Caco-2 (cell line): ENCODE measurements around the gene PTGDR. TPM values are rescaled to one million over a fixed set of nuclear protein-coding genes. Genes with fewer than 3 reads are reported as not detected.

Experiments used
- BruUV-seq: library from RNA; stranded (reverse); fragments of 400-500 nt; replicated peaks from 2 replicates; lab custom pipeline; 2021; lab: Mats Ljungman, UMichigan
- CTCF ChIA-PET: fragments of 300-600 bp; sonication (Branson Sonifier 250); formaldehyde crosslinking; loops from one replicate; lab custom pipeline; 2022; ENCODE audit warnings: antibody characterized with exemption; lab: Charles Lee
- POLR2A ChIA-PET: fragments of 300-600 bp; sonication (Branson Sonifier 250); formaldehyde crosslinking; loops from one replicate; lab custom pipeline; 2022; ENCODE audit warnings: antibody characterized with exemption; lab: Charles Lee
- DNase-seq, 2 experiments: peaks; one replicate each; pipeline versions ENCODE4 v3.0.0 to v3.0.0-alpha.2; 2020 to 2022
- H3K27me3 ChIP-seq: replicated peaks from 2 replicates; pipeline ENCODE4 v1.6.0; 2011; ENCODE audit warnings: low read length; ENCODE audit not compliant: control insufficient read depth, insufficient read depth
- H3K36me3 ChIP-seq: 2 replicates; pipeline ENCODE4 v1.5.1; 2011; ENCODE audit warnings: low read length; ENCODE audit not compliant: control insufficient read depth, insufficient read depth
- H3K4me1 ChIP-seq: fragments of 250-450 bp; sonication (Bioruptor Pico); 2 replicates; pipeline ENCODE4 v1.5.1; 2020; ENCODE audit warnings: mild to moderate bottlenecking
- H3K4me3 ChIP-seq: 2 replicates; pipeline ENCODE4 v1.5.1; 2011; ENCODE audit warnings: low read depth, mild to moderate bottlenecking, control low read depth, low read length
- H3K9me3 ChIP-seq: fragments of 250-450 bp; sonication (Bioruptor Pico); 2 replicates; pipeline ENCODE4 v1.5.1; 2020; ENCODE audit warnings: mild to moderate bottlenecking, moderate library complexity
- H3K27ac Mint-ChIP-seq: one replicate; pipeline ENCODE4 v1.8.0; 2022; ENCODE audit warnings: mixed read lengths; ENCODE audit not compliant: unreplicated experiment
- H3K27me3 Mint-ChIP-seq: one replicate; pipeline ENCODE4 v1.8.0; 2022; ENCODE audit warnings: mixed read lengths; ENCODE audit not compliant: insufficient read depth, unreplicated experiment
- H3K36me3 Mint-ChIP-seq: one replicate; pipeline ENCODE4 v1.8.0; 2022; ENCODE audit warnings: mild to moderate bottlenecking, mixed read lengths; ENCODE audit not compliant: insufficient read depth, unreplicated experiment
- H3K4me1 Mint-ChIP-seq: one replicate; pipeline ENCODE4 v1.8.0; 2022; ENCODE audit warnings: low read depth, mixed read lengths; ENCODE audit not compliant: unreplicated experiment
- H3K4me3 Mint-ChIP-seq: one replicate; pipeline ENCODE4 v1.8.0; 2022; ENCODE audit warnings: mild to moderate bottlenecking, moderate library complexity, mixed read lengths; ENCODE audit not compliant: unreplicated experiment
- H3K9me3 Mint-ChIP-seq: one replicate; pipeline ENCODE4 v1.8.0; 2022; ENCODE audit warnings: mixed read lengths; ENCODE audit not compliant: unreplicated experiment
- CTCF ChIP-seq, 2 experiments: fragments of 200-600 bp in 1 of 2; IDR thresholded peaks; 1 replicate in 1 of 2; 2 replicates in 1 of 2; pipeline versions ENCODE4 v1.5.1 to v1.8.0; 2011 to 2022; ENCODE audit warnings: antibody characterized with exemption in 1 of 2, control low read depth in 1 of 2, inconsistent platforms in 1 of 2, low read depth in 1 of 2, low read length in 1 of 2, mild to moderate bottlenecking in 1 of 2, moderate library complexity in 1 of 2; ENCODE audit not compliant: insufficient read depth in 1 of 2, severe bottlenecking in 1 of 2, unreplicated experiment in 1 of 2
- intact Hi-C: fragments of 100-400 bp; cut with micrococcal nuclease; formaldehyde crosslinking; loops from one replicate; pipeline ENCODE4 v1.10.0; 2022; ENCODE audit not compliant: unreplicated experiment
- total RNA-seq: library from RNA; stranded (reverse); gene quantifications from 2 replicates; pipeline ENCODE4 v1.2.3, GENCODE V29; 2022

The PTGDR gene
- total RNA-seq, 1 experiment from 2014 or later = 0.41 TPM

GRCh38 chr14:52244328-52244727, 23.2 kb upstream of the PTGDR start:
- no peaks in the 10 kb centered on the region for H3K27me3 Mint-ChIP-seq
- BruUV-seq = no TSS peak

GRCh38 chr14:52244997-52245396, 22.5 kb upstream of the PTGDR start:
- Mint-ChIP-seq H3K4me3 (no peak overlapping the region), H3K9me3 (peaks cover 23% of the 10 kb centered on the region), H3K4me1 (no peaks in the 10 kb centered on the region), H3K27me3 (no peaks in the 10 kb centered on the region), H3K27ac (no peak overlapping the region), H3K36me3 (no peaks in the 10 kb centered on the region)
- intact Hi-C loops = no loop called here
- Histone ChIP-seq H3K9me3 (no peaks in the 10 kb centered on the region), H3K4me3 (no peak overlapping the region), H3K27me3 (no peaks in the 10 kb centered on the region), H3K4me1 (no peaks in the 10 kb centered on the region), H3K36me3 (no peaks in the 10 kb centered on the region; the same call in 1 of the 2 replicates)
- DNase-seq = no peak
- ChIA-PET CTCF (no interaction called here), POLR2A (no interaction called here)
- TF ChIP-seq CTCF (IDR thresholded peaks at IDR 0.05; ENCODE audit: insufficient read depth in 1 of 2, low read depth in 1 of 2, low read length in 1 of 2, severe bottlenecking in 1 of 2, unreplicated experiment in 1 of 2) = no peak
- no TSS peak for BruUV-seq

More at GRCh38 chr14:52244328-52244727, 23.2 kb upstream of the PTGDR start:
- Histone ChIP-seq H3K4me3 (no peak overlapping the region), H3K27me3 (no peaks in the 10 kb centered on the region), H3K36me3 (no peaks in the 10 kb centered on the region; the same call in 1 of the 2 replicates), H3K4me1 (no peaks in the 10 kb centered on the region), H3K9me3 (no peaks in the 10 kb centered on the region)
- CTCF ChIA-PET = no interaction called here
- no peaks in the 10 kb centered on the region for H3K36me3 Mint-ChIP-seq
- no peak for TF ChIP-seq CTCF (IDR thresholded peaks at IDR 0.05; ENCODE audit: insufficient read depth in 1 of 2, low read depth in 1 of 2, low read length in 1 of 2, severe bottlenecking in 1 of 2, unreplicated experiment in 1 of 2)
- H3K4me3 Mint-ChIP-seq = no peak overlapping the region
- H3K27ac Mint-ChIP-seq = no peak overlapping the region
- intact Hi-C loops = no loop called here
- H3K9me3 Mint-ChIP-seq = peaks cover 23% of the 10 kb centered on the region
- DNase-seq = no peak
- POLR2A ChIA-PET = no interaction called here
- H3K4me1 Mint-ChIP-seq = no peaks in the 10 kb centered on the region

GRCh38 chr14:52248057-52248456, 19.4 kb upstream of the PTGDR start:
- no peaks in the 10 kb centered on the region for H3K27me3 ChIP-seq
- no peaks in the 10 kb centered on the region for H3K9me3 ChIP-seq
- H3K36me3 ChIP-seq = no peaks in the 10 kb centered on the region; the same call in 1 of the 2 replicates
- no peak overlapping the region for H3K4me3 Mint-ChIP-seq
- H3K4me1 ChIP-seq = no peaks in the 10 kb centered on the region
- no peak overlapping the region for H3K27ac Mint-ChIP-seq
- H3K9me3 Mint-ChIP-seq = peaks cover 23% of the 10 kb centered on the region
- H3K36me3 Mint-ChIP-seq = no peaks in the 10 kb centered on the region
- H3K4me3 ChIP-seq = no peak overlapping the region
- TF ChIP-seq CTCF (IDR thresholded peaks at IDR 0.05; ENCODE audit: insufficient read depth in 1 of 2, low read depth in 1 of 2, low read length in 1 of 2, severe bottlenecking in 1 of 2, unreplicated experiment in 1 of 2) = no peak
- CTCF ChIA-PET = no interaction called here
- DNase-seq = no peak
- intact Hi-C loops = no loop called here
- H3K27me3 Mint-ChIP-seq = no peaks in the 10 kb centered on the region
- POLR2A ChIA-PET = no interaction called here
- H3K4me1 Mint-ChIP-seq = no peaks in the 10 kb centered on the region
- BruUV-seq = no TSS peak
